HG02763 (cell line): ENCODE data around the gene CLEC16A.

Source experiments
- ATAC-seq: cut with Tn5 transposase; IDR thresholded peaks from one replicate; pipeline ENCODE4 v1.9.1; 2021; ENCODE audit warnings: mild to moderate bottlenecking, moderate library complexity; ENCODE audit not compliant: unreplicated experiment

CLEC16A gene

DNA sequence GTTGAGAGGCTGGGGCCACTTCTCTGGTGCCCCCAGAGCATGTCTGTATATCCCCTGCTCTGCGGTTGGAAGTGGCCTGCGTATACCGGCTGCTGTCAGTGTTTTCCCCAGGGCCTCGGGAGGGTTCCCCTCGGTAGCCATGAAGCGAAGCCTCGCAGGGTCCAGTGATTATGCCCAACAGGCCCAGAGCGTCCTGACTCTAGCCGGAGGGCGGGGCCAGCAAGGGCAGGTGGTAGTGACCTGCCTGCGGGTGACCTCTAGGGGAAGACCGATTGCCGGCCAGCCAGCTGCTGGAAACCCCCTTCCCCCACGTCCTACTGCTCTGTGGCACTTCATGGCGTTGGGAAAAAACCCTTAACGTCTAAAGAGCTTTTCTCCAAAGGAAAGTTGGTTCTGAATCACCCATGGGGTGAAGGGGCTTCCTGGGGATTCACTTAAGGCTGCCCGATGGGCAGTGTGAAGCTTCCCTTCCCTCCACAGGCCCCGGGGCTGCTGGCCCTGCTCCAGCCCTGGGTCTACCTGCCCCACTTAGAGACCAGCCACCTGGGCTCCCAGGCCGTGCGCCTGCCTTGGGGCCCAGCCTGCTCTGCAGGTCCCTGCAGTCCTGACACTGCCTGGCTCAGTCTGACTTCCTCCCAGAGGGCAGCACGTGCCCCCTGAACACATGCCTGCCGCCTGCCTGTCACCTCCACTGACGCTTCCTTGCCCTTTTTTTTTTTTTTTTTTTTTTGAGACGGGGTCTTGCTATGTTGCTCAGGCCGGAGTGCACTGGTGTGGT, 238.9 kb downstream of the CLEC16A start:
- peak; percentile 45 for ATAC-seq

GRCh38 chr16:11183951-11184350, 239.6 kb downstream of the CLEC16A start:
- ATAC-seq, result no peak

- no peak for ATAC-seq
Observed at GRCh38 chr16:11187522-11188023, 243.2 kb downstream of the CLEC16A start.

- no peak for ATAC-seq
Observed at GRCh38 chr16:11188801-11189740, 244.7 kb downstream of the CLEC16A start.

DNA sequence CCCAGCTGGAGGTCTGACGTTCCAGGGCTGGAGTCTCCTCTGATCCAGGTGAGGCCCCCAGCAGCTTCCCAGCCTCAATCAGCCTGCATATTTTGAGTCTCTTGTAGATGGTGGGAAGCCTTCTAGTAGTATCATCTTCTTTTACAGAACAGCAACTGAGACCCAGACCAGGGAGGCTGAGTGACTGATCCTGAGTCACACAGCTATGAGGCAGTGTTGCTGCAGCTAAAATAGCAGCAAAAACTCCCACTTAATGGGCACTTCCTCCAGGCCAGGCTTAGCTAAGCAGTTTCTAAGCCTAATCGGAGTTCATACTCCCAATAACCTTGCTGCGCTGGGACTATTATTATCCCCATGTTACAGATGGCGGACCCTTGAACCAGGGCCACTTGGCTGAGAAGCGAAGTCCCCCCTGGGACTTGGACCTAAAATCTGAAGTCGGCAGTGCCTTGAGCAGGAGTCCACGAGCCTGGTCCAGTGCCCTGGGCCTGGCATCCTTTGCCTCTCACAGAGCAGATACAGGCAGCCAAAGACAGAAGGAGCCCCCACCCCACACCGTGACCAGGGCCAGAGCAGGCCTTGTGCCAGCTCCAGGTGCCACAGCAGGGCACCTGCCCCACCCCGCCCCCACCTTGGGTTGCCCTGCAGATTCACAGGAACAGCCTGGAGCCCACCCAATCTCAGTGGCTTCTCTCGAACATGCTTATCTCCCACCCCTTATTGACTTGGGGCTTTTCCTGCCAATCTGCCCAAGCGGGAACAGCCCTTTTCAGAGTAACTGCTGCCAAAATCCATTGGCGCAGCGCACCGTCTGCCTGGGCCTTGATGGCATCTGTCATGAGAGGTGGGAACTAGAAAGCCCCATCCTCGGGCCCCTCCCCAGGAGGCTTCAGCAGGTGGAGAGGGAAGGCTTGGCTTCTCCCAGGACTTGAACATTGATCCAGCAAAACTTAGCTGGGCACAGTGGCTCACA, 246.5 kb downstream of the CLEC16A start:
- no peak for ATAC-seq

DNA sequence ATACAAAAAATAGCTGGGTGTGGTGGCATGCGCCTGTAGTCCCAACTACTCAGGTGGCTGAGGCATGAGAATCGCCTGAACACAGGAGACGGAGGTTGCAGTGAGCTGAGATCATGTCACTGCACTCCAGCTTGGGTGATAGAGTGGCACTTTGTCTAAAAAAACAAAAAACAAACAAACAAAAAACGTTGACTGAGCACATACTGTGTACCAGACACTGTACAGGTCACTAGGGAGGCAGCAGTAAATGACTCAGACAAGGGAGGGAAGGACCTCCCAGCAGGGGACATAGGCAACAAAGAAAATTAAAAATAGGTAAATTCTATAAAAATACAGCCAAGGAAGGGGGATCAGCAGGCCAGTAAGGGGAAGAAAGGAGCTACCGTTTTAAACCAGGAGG, 247.3 kb downstream of the CLEC16A start:
- ATAC-seq, result no peak

DNA sequence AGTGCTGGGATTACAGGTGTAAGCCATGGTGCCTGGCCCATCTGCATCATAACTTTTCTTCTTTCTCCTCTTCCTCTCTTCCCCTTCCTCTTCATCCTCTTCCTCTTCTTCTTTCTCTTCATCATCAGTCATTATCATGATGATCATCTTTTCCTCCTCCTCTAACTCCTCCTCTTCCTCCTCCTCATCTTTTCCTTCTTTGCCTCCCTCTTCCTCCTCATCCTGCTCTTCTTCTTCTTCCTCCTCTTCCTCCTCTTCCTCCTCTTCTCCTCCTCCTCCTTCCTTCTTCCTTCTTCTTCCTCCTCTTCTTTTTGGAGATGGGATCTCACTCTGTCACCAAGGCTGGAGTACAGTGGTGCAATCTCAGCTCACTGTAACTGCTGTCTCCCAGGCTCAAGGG, 249.1 kb downstream of the CLEC16A start:
- ATAC-seq, result no peak

- no peak for ATAC-seq
Observed at GRCh38 chr16:11194913-11195312, 250.5 kb downstream of the CLEC16A start.

- ATAC-seq, result no peak
Observed at GRCh38 chr16:11196286-11196828, 252.0 kb downstream of the CLEC16A start.

DNA sequence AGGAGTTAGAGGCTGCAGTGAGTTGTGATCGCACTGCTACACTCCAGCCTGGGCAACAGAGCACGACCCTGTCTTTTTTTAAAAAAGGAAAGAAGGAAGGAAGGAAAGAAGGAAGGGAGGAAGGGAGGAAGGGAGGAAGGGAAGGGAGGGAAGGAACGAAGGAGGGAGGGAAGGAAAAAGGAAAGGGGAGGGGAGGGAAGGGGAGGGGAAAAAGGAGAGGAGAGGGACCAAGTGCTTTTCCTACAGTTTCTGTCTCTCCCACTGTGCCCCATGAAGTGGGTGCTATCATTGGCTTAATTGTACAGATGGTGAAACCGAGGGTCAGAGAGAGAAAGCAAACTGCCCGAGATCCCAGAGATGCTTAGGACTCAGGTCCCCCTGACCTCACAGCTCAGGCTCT, 254.0 kb downstream of the CLEC16A start:
- ATAC-seq, result no peak

GRCh38 chr16:11198828-11199227, 254.5 kb downstream of the CLEC16A start:
- no peak for ATAC-seq

GRCh38 chr16:11200592-11200991, 256.2 kb downstream of the CLEC16A start:
- no peak for ATAC-seq

GRCh38 chr16:11201498-11202259, 257.3 kb downstream of the CLEC16A start:
- ATAC-seq, result no peak

DNA sequence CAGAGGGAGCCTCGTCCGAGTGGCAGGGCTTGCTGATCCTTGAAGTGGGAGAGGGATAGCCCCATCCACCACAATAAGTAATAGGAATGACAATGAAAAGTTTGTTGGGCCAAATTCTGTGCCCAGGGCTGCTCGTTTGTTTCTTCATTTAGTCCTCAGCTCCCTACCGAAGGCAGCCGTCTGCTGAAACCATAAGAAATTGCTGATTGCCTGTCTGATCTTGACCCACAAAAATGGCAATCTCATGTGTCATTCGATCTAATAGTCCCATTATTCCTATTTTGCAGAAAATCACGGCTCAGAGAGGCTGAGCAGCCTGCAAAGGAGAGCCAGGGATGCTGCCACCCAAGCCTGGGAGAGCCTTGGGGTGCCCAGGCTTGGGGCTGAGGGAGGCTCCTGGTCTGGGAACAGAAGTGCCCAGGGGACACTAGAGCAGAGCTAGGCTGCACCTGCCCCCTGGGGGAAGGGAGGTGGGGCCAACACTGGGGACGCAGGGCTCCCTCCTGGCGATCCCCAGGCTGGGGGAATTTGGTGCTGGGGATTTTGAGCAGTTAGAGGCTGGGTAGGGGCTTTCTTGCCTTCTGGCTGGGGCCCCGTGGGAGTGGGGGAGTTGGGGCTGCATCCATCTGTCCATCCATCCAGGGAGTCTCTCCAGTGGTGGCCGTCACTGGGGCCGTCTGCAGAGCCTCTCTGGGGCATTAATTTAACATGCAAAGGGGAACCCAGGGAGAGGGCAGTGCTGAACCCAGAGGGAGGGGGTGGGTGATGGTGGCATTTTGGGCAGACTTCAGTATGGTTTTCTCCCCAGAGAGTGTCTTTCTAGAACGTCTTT, 258.1 kb downstream of the CLEC16A start:
- ATAC-seq, result no peak

DNA sequence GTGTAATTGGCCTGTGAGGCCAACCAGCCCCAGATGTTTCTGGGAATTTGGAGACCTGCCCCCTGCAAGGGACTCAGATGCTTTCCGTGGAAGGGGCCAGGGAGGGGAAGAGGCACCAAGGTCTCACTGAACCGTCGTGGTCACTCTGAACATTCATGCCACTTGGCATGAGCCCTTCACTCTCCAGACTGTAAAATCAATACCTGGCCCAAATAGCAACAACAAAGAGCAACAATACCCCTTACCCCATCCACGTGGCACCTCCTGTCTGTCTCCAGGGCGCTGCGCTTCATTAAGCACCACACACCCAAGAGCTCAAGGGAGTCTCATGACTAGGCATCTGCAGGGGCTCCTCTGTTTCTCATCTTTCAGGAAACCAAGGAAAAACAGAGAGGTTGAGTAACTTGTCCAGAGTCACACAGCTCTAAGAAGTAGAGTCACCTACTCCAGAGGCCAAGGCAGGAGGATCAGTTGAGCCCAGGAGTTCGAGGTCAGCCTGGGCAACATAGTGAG, 258.8 kb downstream of the CLEC16A start:
- ATAC-seq, result no peak

GRCh38 chr16:11204513-11205047, 260.2 kb downstream of the CLEC16A start:
- no peak for ATAC-seq

DNA sequence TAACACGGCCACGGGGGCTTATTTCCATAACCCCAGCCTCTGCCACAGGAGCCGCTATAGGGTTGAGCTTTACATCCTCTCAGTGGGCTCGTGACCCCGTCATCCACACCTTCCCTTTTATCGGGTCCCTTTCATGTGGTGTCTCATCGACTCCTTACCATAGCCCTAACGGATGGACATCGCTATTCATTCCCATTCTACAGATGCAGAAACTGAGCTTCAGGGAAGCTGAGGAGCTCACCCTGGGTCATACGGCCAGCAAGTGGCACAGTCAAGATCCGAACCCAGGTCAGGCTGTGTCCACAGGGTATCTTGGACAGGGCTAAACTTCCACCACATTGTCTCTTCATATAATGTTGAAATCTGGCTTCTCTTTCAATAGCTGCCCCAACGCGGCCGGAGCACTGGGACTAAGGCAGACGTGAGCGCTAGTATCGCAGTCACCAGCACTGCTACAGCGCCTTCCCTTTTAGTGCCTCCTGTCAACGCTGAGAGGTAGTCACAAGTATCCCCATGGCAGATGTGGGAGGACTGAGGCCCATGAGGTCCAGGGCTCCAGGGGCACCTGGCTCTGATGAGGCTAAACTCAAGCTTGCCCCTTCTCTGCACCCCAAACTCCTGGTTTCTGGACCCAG, 260.8 kb downstream of the CLEC16A start:
- no peak for ATAC-seq
